CD4-positive, CD25-positive, alpha-beta regulatory T cell (primary cell): ENCODE data around the gene POLA2. TPM values are rescaled to one million over a fixed set of nuclear protein-coding genes. Genes with fewer than 3 reads are reported as not detected.
A peak's percentile ranks its signal among the peaks of the same experiment; 100 is the strongest.
"Not testable (repeated sequence)": the region's sequence is repeated elsewhere in the genome, so short reads cannot be mapped to it uniquely, and the experiment has no call there.

Experiments
- ATAC-seq, 2 donors: fragments of 150-1000 bp; cut with Tn5 transposase; one replicate each; pipeline ENCODE4 v1.10.0; 2021; ENCODE audit warnings: low read depth in 2 of 2, moderate number of reproducible peaks in 2 of 2, moderate library complexity in 1 of 2
- DNase-seq, 3 donors: peaks; one replicate each; pipeline versions ENCODE4 v3.0.0 to v3.0.0-alpha.2; 2012 to 2022; ENCODE audit warnings: mixed read lengths in 1 of 3
- H3K27ac ChIP-seq: one replicate; pipeline ENCODE4 v1.7.0; 2013; ENCODE audit warnings: mild to moderate bottlenecking, low read length; ENCODE audit not compliant: insufficient read depth, poor library complexity, severe bottlenecking
- H3K27me3 ChIP-seq: one replicate; pipeline ENCODE4 v1.7.0; 2013; ENCODE audit warnings: low read length; ENCODE audit not compliant: control insufficient read depth, insufficient read depth
- H3K36me3 ChIP-seq: one replicate; pipeline ENCODE4 v1.7.0; 2013; ENCODE audit warnings: mild to moderate bottlenecking, low read length, moderate library complexity; ENCODE audit not compliant: control insufficient read depth, insufficient read depth
- H3K4me1 ChIP-seq: 2 replicates; pipeline ENCODE4 v1.7.0; 2013; ENCODE audit warnings: mild to moderate bottlenecking, low read length; ENCODE audit not compliant: insufficient read depth, control insufficient read depth, poor library complexity, severe bottlenecking
- H3K4me3 ChIP-seq: one replicate; pipeline ENCODE4 v1.7.0; 2013; ENCODE audit warnings: low read depth, mild to moderate bottlenecking, low read length, moderate library complexity
- H3K9me3 ChIP-seq, 2 experiments: 1 replicate in 1 of 2; 2 replicates in 1 of 2; pipeline ENCODE4 v1.7.0; 2013; ENCODE audit warnings: low read length in 2 of 2, mild to moderate bottlenecking in 1 of 2, moderate library complexity in 1 of 2; ENCODE audit not compliant: control insufficient read depth in 2 of 2
- H3K27ac Mint-ChIP-seq, 3 donors: one replicate each; pipeline ENCODE4 v1.8.0; 2020 to 2022; ENCODE audit warnings: mild to moderate bottlenecking in 3 of 3, mixed read lengths in 3 of 3, moderate library complexity in 2 of 3
- H3K27me3 Mint-ChIP-seq: one replicate; pipeline ENCODE4 v1.8.0; 2022; ENCODE audit warnings: mild to moderate bottlenecking, mixed read lengths
- H3K36me3 Mint-ChIP-seq: one replicate; pipeline ENCODE4 v1.8.0; 2020; ENCODE audit warnings: mixed read lengths
- H3K4me1 Mint-ChIP-seq, 4 donors: one replicate each; pipeline ENCODE4 v1.8.0; 2020 to 2022; ENCODE audit warnings: mixed read lengths in 4 of 4, mild to moderate bottlenecking in 1 of 4
- H3K4me3 Mint-ChIP-seq, 4 donors: one replicate each; pipeline ENCODE4 v1.8.0; 2020 to 2022; ENCODE audit warnings: mild to moderate bottlenecking in 4 of 4, mixed read lengths in 4 of 4, moderate library complexity in 3 of 4
- H3K9me3 Mint-ChIP-seq, 7 donors: one replicate each; pipeline ENCODE4 v1.8.0; 2020 to 2022; ENCODE audit warnings: mixed read lengths in 7 of 7, mild to moderate bottlenecking in 3 of 7, moderate library complexity in 2 of 7
- polyA plus RNA-seq, 4 donors: library from polyadenylated mRNA; unstranded; fragments of 300-500 nt; fragmentation: Illumina TruSeq; gene quantifications; one replicate each; pipeline ENCODE4 v1.2.3, GENCODE V29; 2021
- total RNA-seq: library from RNA; stranded (reverse); gene quantifications from one replicate; pipeline ENCODE4 v1.2.3, GENCODE V29; 2022

The POLA2 gene
- total and polyA plus RNA-seq, 5 donors from 2014 or later: 8.3 to 25.7 (median 13.1) TPM

DNA sequence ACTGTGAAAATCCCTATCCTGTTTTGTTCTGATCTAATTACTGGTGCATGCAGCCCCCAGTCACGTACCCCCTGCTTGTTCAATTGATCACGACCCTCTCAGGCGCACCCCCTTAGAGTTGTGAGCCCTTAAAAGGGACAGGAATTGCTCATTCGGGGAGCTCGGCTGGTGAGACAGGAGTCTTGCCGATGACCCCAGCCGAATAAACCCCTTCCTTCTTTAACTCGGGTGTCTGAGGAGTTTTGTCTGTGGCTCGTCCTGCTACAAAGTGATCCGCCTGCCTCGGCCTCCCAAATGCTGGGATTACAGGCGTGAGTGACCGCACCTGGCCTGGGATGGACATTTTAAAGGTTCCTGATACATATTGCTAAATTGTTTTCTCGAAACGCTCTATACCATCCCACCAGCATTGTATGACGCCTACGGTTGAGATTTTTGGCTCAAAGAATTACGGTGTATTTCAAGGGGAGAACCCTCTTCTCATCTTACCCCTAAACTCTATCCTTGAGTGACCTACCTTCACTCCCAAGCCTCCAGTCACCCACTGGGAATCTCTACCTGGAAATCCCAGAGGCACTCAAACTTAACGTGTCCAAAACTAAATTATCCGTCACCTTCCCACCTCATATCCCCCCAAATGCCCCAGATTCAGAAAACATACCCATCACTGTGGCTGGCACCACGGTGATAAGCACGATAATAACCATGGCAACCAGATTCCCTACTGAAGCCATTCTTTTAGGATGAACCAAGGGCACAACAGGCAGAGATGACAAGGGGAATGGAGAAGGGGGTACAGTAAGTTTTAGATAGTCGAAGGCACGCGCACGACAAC lies 789 bp upstream of the POLA2 start:
- H3K27me3 Mint-ChIP-seq: peaks cover 5% of the 10 kb centered on the region
- Histone ChIP-seq H3K4me1 (peaks cover 21% of the 10 kb centered on the region), H3K9me3 (no peaks in the 10 kb centered on the region), H3K36me3 (no peaks in the 10 kb centered on the region), H3K27me3 (no peaks in the 10 kb centered on the region), H3K4me3 (peak overlapping the region; percentile 92), H3K27ac (peak overlapping the region; percentile 94)
- ATAC-seq (no peak), DNase-seq (no peak)
- H3K4me1 Mint-ChIP-seq: peaks cover 15 to 45% (median 19%) of the 10 kb centered on the region in 4 donors
- peak overlapping the region; percentile 94 to 98 (median 96) for H3K27ac Mint-ChIP-seq
- H3K9me3 Mint-ChIP-seq: peaks cover 0 to 2% (median 0%) of the 10 kb centered on the region in 7 donors
- peak overlapping the region; percentile 95 to 98 (median 95) for H3K4me3 Mint-ChIP-seq
- no peaks in the 10 kb centered on the region for H3K36me3 Mint-ChIP-seq

DNA sequence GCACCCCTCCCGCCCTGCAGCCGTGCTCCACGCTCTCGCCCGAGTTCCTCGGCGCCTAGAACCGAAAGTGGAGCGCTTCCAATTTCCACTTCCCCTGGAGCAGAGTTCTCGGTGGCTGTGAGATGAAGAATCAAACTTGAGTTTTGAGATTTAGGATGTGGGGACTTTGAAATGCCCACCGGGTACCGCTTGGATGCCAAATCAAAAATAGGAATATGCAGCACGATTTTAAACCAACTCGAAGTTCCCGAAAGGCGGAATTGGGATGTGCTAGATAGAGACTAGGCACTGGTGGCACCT lies 569 bp downstream of the POLA2 start:
- peaks cover 20 to 51% (median 24%) of the 10 kb centered on the region in 4 donors for H3K4me1 Mint-ChIP-seq

GRCh38 chr11:65262776-65263175 lies 1.0 kb downstream of the POLA2 start:
- peak overlapping the region; percentile 92 for H3K4me3 ChIP-seq
- peak overlapping the region; percentile 95 to 98 (median 95) for H3K4me3 Mint-ChIP-seq

More for the DNA sequence above, 569 bp downstream of the POLA2 start:
- Mint-ChIP-seq H3K4me3 (peak overlapping the region; percentile 95 to 98 (median 95)), H3K27ac (peak overlapping the region; percentile 94 to 98 (median 96)), H3K27me3 (peaks cover 5% of the 10 kb centered on the region), H3K9me3 (peaks cover 0 to 2% (median 0%) of the 10 kb centered on the region in 7 donors), H3K36me3 (no peaks in the 10 kb centered on the region)
- Histone ChIP-seq H3K9me3 (no peaks in the 10 kb centered on the region), H3K4me3 (peak overlapping the region; percentile 92), H3K36me3 (peaks cover 5% of the 10 kb centered on the region), H3K27me3 (no peaks in the 10 kb centered on the region), H3K27ac (peak overlapping the region; percentile 94), H3K4me1 (peaks cover 21% of the 10 kb centered on the region)
- ATAC-seq: no peak
- DNase-seq: peak in 1 of 3 donors; percentile 22

GRCh38 chr11:65264747-65265146 lies 3.0 kb downstream of the POLA2 start:
- peak overlapping the region; percentile 55 to 84 (median 72) for H3K27ac Mint-ChIP-seq
- Histone ChIP-seq H3K36me3 (peaks cover 24% of the 10 kb centered on the region), H3K4me1 (peaks cover 21% of the 10 kb centered on the region)
- H3K36me3 Mint-ChIP-seq, ATAC-seq, DNase-seq, H3K27me3 Mint-ChIP-seq, H3K4me3 ChIP-seq, H3K9me3 ChIP-seq, H3K9me3 Mint-ChIP-seq, H3K27me3 ChIP-seq, H3K27ac ChIP-seq: not testable (repeated sequence)
- peak overlapping the region; percentile 30 to 98 (median 66) for H3K4me3 Mint-ChIP-seq
- H3K4me1 Mint-ChIP-seq: peaks cover 20 to 51% (median 24%) of the 10 kb centered on the region in 4 donors

More at GRCh38 chr11:65262776-65263175, 1.0 kb downstream of the POLA2 start:
- Histone ChIP-seq H3K4me1 (peaks cover 21% of the 10 kb centered on the region), H3K27ac (peak overlapping the region; percentile 94), H3K27me3 (no peaks in the 10 kb centered on the region), H3K36me3 (peaks cover 9% of the 10 kb centered on the region), H3K9me3 (no peaks in the 10 kb centered on the region)
- peak in 1 of 3 donors; percentile 17 for DNase-seq
- Mint-ChIP-seq H3K4me1 (peaks cover 20 to 51% (median 24%) of the 10 kb centered on the region in 4 donors), H3K27ac (peak overlapping the region; percentile 94 to 98 (median 96)), H3K36me3 (no peaks in the 10 kb centered on the region), H3K9me3 (peaks cover 0 to 2% (median 0%) of the 10 kb centered on the region in 7 donors), H3K27me3 (peaks cover under 1% of the 10 kb centered on the region)
- no peak for ATAC-seq

GRCh38 chr11:65266210-65266609 lies 4.4 kb downstream of the POLA2 start:
- Histone ChIP-seq H3K27me3 (no peaks in the 10 kb centered on the region), H3K36me3 (peaks cover 34% of the 10 kb centered on the region), H3K4me3 (no peak overlapping the region), H3K9me3 (no peaks in the 10 kb centered on the region), H3K4me1 (peaks cover 18% of the 10 kb centered on the region), H3K27ac (no peak overlapping the region)
- peaks cover 17% of the 10 kb centered on the region for H3K36me3 Mint-ChIP-seq
- ATAC-seq: no peak
- H3K27me3 Mint-ChIP-seq: no peaks in the 10 kb centered on the region
- peak overlapping the region in 3 of 4 donors; percentile 2 to 98 (median 7) for H3K4me3 Mint-ChIP-seq
- peak overlapping the region in 1 of 3 donors; percentile 5 for H3K27ac Mint-ChIP-seq
- H3K9me3 Mint-ChIP-seq: peaks cover 0 to 2% (median 0%) of the 10 kb centered on the region in 7 donors
- DNase-seq: no peak
- H3K4me1 Mint-ChIP-seq: peaks cover 16 to 45% (median 23%) of the 10 kb centered on the region in 4 donors

- peaks cover 26% of the 10 kb centered on the region for H3K36me3 Mint-ChIP-seq
- ATAC-seq: peak in 1 of 2 donors; percentile 38
- Histone ChIP-seq H3K27ac (no peak overlapping the region), H3K36me3 (peaks cover 41% of the 10 kb centered on the region), H3K27me3 (no peaks in the 10 kb centered on the region), H3K4me1 (peaks cover 2% of the 10 kb centered on the region), H3K9me3 (no peaks in the 10 kb centered on the region), H3K4me3 (no peak overlapping the region)
- H3K27me3 Mint-ChIP-seq: no peaks in the 10 kb centered on the region
- H3K27ac Mint-ChIP-seq: peak overlapping the region in 1 of 3 donors; percentile 49
- no peak overlapping the region for H3K4me3 Mint-ChIP-seq
- H3K4me1 Mint-ChIP-seq: peaks cover 3 to 14% (median 10%) of the 10 kb centered on the region in 4 donors
- peak in 2 of 3 donors; percentile 31 to 51 for DNase-seq
- no peaks in the 10 kb centered on the region for H3K9me3 Mint-ChIP-seq
These were observed 13.2 kb downstream of the POLA2 start for GRCh38 chr11:65274735-65275682.

- Histone ChIP-seq H3K4me1 (peaks cover 5% of the 10 kb centered on the region), H3K27me3 (no peaks in the 10 kb centered on the region), H3K9me3 (no peaks in the 10 kb centered on the region), H3K4me3 (no peak overlapping the region), H3K27ac (no peak overlapping the region), H3K36me3 (peaks cover 40% of the 10 kb centered on the region)
- DNase-seq (no peak), ATAC-seq (no peak)
- H3K4me1 Mint-ChIP-seq: peaks cover 5 to 17% (median 12%) of the 10 kb centered on the region in 4 donors
- H3K27me3 Mint-ChIP-seq: no peaks in the 10 kb centered on the region
- no peaks in the 10 kb centered on the region for H3K9me3 Mint-ChIP-seq
- no peak overlapping the region for H3K4me3 Mint-ChIP-seq
- peaks cover 24% of the 10 kb centered on the region for H3K36me3 Mint-ChIP-seq
- no peak overlapping the region for H3K27ac Mint-ChIP-seq
These were observed 14.1 kb downstream of the POLA2 start for GRCh38 chr11:65275906-65276305.
